ENCODE data around the gene OR1A2.
"Not testable (repeated sequence)": the region's sequence is repeated elsewhere in the genome, so short reads cannot be mapped to it uniquely, and the experiment has no call there.

The OR1A2 gene

GRCh38 chr17:3224721-3225352 is 27.5 kb downstream of the OR1A2 start:
- not testable (repeated sequence) for H3K27ac ChIP-seq (ENCODE audit: insufficient read depth, low read depth, low read length, poor library complexity, severe bottlenecking); H3K4me1 ChIP-seq (ENCODE audit: control insufficient read depth, insufficient read depth, low read length); H3K27me3 ChIP-seq (ENCODE audit: control insufficient read depth, insufficient read depth, low read length, poor library complexity, severe bottlenecking); H3K36me3 ChIP-seq (ENCODE audit: control insufficient read depth, insufficient read depth, low read length); H3K9me3 ChIP-seq (ENCODE audit: control insufficient read depth, low read length); H3K4me3 ChIP-seq (ENCODE audit: insufficient read depth, low read depth, low read length)

GRCh38 chr17:3232300-3232699 is 35.0 kb downstream of the OR1A2 start:
- H3K36me3 ChIP-seq (ENCODE audit: control insufficient read depth, insufficient read depth, low read length); H3K27me3 ChIP-seq (ENCODE audit: control insufficient read depth, insufficient read depth, low read length, poor library complexity, severe bottlenecking); H3K4me1 ChIP-seq (ENCODE audit: control insufficient read depth, insufficient read depth, low read length); H3K27ac ChIP-seq (ENCODE audit: insufficient read depth, low read depth, low read length, poor library complexity, severe bottlenecking); H3K9me3 ChIP-seq (ENCODE audit: control insufficient read depth, low read length); H3K4me3 ChIP-seq (ENCODE audit: insufficient read depth, low read depth, low read length): not testable (repeated sequence)
- 82 to 88% methylated on average over 3 to 8 of the region's 8 CpGs for WGBS, 2 experiments

- not testable (repeated sequence) for H3K27ac ChIP-seq (ENCODE audit: insufficient read depth, low read depth, low read length, poor library complexity, severe bottlenecking); H3K27me3 ChIP-seq (ENCODE audit: control insufficient read depth, insufficient read depth, low read length, poor library complexity, severe bottlenecking); H3K36me3 ChIP-seq (ENCODE audit: control insufficient read depth, insufficient read depth, low read length); H3K4me1 ChIP-seq (ENCODE audit: control insufficient read depth, insufficient read depth, low read length); H3K4me3 ChIP-seq (ENCODE audit: insufficient read depth, low read depth, low read length); H3K9me3 ChIP-seq (ENCODE audit: control insufficient read depth, low read length)
- 20 to 80% methylated on average over 1 of the region's 2 CpGs for WGBS, 2 experiments
Observed at GRCh38 chr17:3238685-3239084, 41.4 kb downstream of the OR1A2 start.

GRCh38 chr17:3241044-3241443 is 43.7 kb downstream of the OR1A2 start:
- H3K4me1 ChIP-seq (ENCODE audit: control insufficient read depth, insufficient read depth, low read length); H3K27me3 ChIP-seq (ENCODE audit: control insufficient read depth, insufficient read depth, low read length, poor library complexity, severe bottlenecking); H3K36me3 ChIP-seq (ENCODE audit: control insufficient read depth, insufficient read depth, low read length); H3K27ac ChIP-seq (ENCODE audit: insufficient read depth, low read depth, low read length, poor library complexity, severe bottlenecking); H3K4me3 ChIP-seq (ENCODE audit: insufficient read depth, low read depth, low read length); H3K9me3 ChIP-seq (ENCODE audit: control insufficient read depth, low read length): not testable (repeated sequence)
- no CpG with 5 or more reads among the region's 1 CpG for WGBS, 2 experiments

GRCh38 chr17:3244841-3245240 is 47.5 kb downstream of the OR1A2 start:
- not testable (repeated sequence) for H3K36me3 ChIP-seq (ENCODE audit: control insufficient read depth, insufficient read depth, low read length); H3K27ac ChIP-seq (ENCODE audit: insufficient read depth, low read depth, low read length, poor library complexity, severe bottlenecking); H3K4me3 ChIP-seq (ENCODE audit: insufficient read depth, low read depth, low read length); H3K4me1 ChIP-seq (ENCODE audit: control insufficient read depth, insufficient read depth, low read length); H3K9me3 ChIP-seq (ENCODE audit: control insufficient read depth, low read length); H3K27me3 ChIP-seq (ENCODE audit: control insufficient read depth, insufficient read depth, low read length, poor library complexity, severe bottlenecking)
- WGBS, 2 experiments, result 71% methylated on average over 1 of the region's 1 CpG; no CpG with 5 or more reads in 1 of the 2 experiments

Measured in ectodermal cell (in vitro differentiated cells).